Prostate gland (tissue), 2 donors: Measurements from ENCODE around the gene ASS1. TPM values are rescaled to one million over a fixed set of nuclear protein-coding genes. Genes with fewer than 3 reads are reported as not detected.

Source experiments
- DNase-seq: peaks from one replicate; pipeline ENCODE4 v3.0.0-alpha.2; 2019; ENCODE audit warnings: low spot score
- H3K27ac ChIP-seq, 2 donors: fragments of 200-600 bp; sonication (generic); 2 replicates each; pipeline ENCODE4 v1.5.1; 2017 to 2019
- H3K27me3 ChIP-seq: fragments of 200-600 bp; sonication (generic); replicated peaks from 2 replicates; pipeline ENCODE4 v1.5.1; 2019; ENCODE audit not compliant: insufficient read depth
- H3K36me3 ChIP-seq, 2 donors: fragments of 200-600 bp; sonication (generic); 1 replicate in 1 of 2; 2 replicates in 1 of 2; pipeline versions ENCODE4 v1.5.1 to v1.8.1; 2017 to 2019
- H3K4me1 ChIP-seq: fragments of 200-600 bp; sonication (generic); replicated peaks from 2 replicates; pipeline ENCODE4 v1.5.1; 2019
- H3K4me3 ChIP-seq, 2 donors: fragments of 200-600 bp; sonication (generic); 2 replicates each; pipeline ENCODE4 v1.5.1; 2017 to 2019
- H3K9me3 ChIP-seq: fragments of 200-600 bp; sonication (generic); 2 replicates; pipeline ENCODE4 v1.5.1; 2017
- POLR2A ChIP-seq: fragments of 450-650 bp; IDR thresholded peaks from one replicate; pipeline ENCODE4 v1.6.1; 2016; ENCODE audit warnings: antibody characterized with exemption, mild to moderate bottlenecking
- POLR2AphosphoS5 ChIP-seq: sonication (generic); formaldehyde crosslinking; IDR thresholded peaks from one replicate; pipeline ENCODE4 v1.6.1; 2017; ENCODE audit warnings: antibody characterized with exemption
- WGBS: methylation state at CpG from one replicate; pipeline ENCODE4 v1.1.5; 2018; 5-methylcytosine and 5-hydroxymethylcytosine counted together
- intact Hi-C: fragments of 100-400 bp; cut with DNase I; formaldehyde crosslinking; loops from one replicate; pipeline ENCODE4 v1.14.2; 2022
- total RNA-seq, 2 donors: library from RNA; depleted of rRNA; stranded (reverse); fragments of >200 nt; gene quantifications; one replicate each; pipeline ENCODE4 v1.1.0, GENCODE V29; 2016
- TF ChIP-seq, protein P1 (sequence below), 4 experiments: fragments of 200-600 bp in 2 of 4; fragments of 450-650 bp in 2 of 4; sonication (generic) in 2 of 4; IDR thresholded peaks; 1 replicate in 3 of 4; 2 replicates in 1 of 4; pipeline ENCODE4 v1.5.1; 2016 to 2019; ENCODE audit warnings: antibody characterized with exemption in 4 of 4, mild to moderate bottlenecking in 2 of 4, moderate library complexity in 2 of 4

ASS1 gene
- total RNA-seq, 2 donors from 2014 or later = 59.4 to 228 TPM

DNA sequence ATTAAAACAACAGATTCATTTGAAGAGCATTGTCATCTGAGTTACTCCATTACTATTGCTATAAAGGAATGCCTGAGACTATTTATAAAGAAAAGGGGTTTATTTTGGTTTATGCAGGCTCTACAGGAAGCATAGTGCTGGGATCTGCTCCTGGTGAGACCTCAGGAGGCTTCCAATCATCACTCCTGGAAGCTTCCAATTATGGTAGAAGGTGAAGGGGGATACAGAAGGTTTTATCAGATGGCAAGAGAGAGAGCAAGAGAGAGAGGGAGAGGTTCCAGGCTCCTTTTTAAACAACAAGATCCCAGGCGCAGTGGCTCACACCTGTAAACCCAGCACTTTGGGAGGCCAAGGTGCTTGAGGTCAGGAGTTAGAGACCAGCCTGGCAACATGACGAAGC lies 63.5 kb downstream of the ASS1 start:
- peaks cover 2% of the 10 kb centered on the region for H3K27me3 ChIP-seq
- no peak for DNase-seq
- no peak overlapping the region for H3K27ac ChIP-seq
- H3K9me3 ChIP-seq = no peaks in the 10 kb centered on the region
- no peak overlapping the region for H3K4me3 ChIP-seq
- intact Hi-C loops = no loop called here
- 38% methylated on average over 2 of the region's 2 CpGs for WGBS
- H3K36me3 ChIP-seq = no peaks in the 10 kb centered on the region
- TF ChIP-seq POLR2AphosphoS5 (no peak), POLR2A (no peak)
- TF ChIP-seq, protein P1, sequence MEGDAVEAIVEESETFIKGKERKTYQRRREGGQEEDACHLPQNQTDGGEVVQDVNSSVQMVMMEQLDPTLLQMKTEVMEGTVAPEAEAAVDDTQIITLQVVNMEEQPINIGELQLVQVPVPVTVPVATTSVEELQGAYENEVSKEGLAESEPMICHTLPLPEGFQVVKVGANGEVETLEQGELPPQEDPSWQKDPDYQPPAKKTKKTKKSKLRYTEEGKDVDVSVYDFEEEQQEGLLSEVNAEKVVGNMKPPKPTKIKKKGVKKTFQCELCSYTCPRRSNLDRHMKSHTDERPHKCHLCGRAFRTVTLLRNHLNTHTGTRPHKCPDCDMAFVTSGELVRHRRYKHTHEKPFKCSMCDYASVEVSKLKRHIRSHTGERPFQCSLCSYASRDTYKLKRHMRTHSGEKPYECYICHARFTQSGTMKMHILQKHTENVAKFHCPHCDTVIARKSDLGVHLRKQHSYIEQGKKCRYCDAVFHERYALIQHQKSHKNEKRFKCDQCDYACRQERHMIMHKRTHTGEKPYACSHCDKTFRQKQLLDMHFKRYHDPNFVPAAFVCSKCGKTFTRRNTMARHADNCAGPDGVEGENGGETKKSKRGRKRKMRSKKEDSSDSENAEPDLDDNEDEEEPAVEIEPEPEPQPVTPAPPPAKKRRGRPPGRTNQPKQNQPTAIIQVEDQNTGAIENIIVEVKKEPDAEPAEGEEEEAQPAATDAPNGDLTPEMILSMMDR (IDR thresholded peaks at IDR 0.05) = no peak
- no peaks in the 10 kb centered on the region for H3K4me1 ChIP-seq

DNA sequence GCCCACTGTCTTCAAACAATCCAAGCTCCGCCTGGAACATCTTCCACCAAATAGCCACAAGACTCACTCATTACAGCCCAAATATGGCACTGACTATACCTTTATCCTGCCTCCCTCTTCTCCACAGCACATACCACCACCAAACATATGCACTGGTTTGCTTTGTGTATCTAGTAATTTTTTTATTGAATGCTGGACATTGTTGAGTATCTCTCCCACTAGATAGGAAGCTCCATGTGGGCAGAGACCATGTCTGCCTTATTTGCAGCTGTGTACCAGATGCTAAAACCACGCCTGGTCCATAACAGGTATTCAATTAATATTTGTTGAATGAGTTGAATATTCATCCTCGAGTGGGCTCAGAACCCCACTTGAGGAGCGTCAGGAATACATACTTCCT lies 67.4 kb downstream of the ASS1 start:
- intact Hi-C loops = no loop called here
- Histone ChIP-seq H3K4me1 (no peaks in the 10 kb centered on the region), H3K9me3 (no peaks in the 10 kb centered on the region), H3K4me3 (no peak overlapping the region), H3K27ac (no peak overlapping the region), H3K27me3 (peaks cover 2% of the 10 kb centered on the region), H3K36me3 (no peaks in the 10 kb centered on the region)
- DNase-seq = no peak
- no peak for TF ChIP-seq POLR2AphosphoS5
- no peak for TF ChIP-seq POLR2A
- TF ChIP-seq, protein P1 (IDR thresholded peaks at IDR 0.05) = no peak
- 88% methylated on average over 4 of the region's 4 CpGs for WGBS

DNA sequence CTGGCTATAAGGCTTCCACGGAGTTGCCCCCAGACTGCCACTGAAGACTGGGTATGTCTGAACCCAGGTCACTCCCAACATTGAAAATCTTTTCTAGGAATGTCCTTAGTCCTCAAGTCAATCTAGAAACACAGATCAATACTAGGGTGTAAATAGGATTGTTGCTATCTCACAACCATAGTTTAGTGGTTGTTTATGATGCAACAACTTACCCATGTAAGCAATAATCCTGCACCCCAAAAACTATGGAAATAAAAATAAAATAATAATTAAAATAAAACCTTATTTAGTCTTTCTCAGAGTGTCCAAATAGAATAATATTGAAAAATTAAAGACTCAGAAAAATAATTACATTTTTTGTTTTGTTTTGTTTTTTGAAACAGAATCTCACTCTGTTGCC lies 68.3 kb downstream of the ASS1 start:
- Histone ChIP-seq H3K27ac (no peak overlapping the region), H3K9me3 (no peaks in the 10 kb centered on the region), H3K4me1 (no peaks in the 10 kb centered on the region), H3K36me3 (no peaks in the 10 kb centered on the region), H3K27me3 (peaks cover 2% of the 10 kb centered on the region), H3K4me3 (no peak overlapping the region)
- WGBS = 94% methylated on average over 1 of the region's 1 CpG
- TF ChIP-seq POLR2AphosphoS5 (no peak), POLR2A (no peak)
- TF ChIP-seq, protein P1 (IDR thresholded peaks at IDR 0.05) = no peak
- intact Hi-C loops = no loop called here
- no peak for DNase-seq

DNA sequence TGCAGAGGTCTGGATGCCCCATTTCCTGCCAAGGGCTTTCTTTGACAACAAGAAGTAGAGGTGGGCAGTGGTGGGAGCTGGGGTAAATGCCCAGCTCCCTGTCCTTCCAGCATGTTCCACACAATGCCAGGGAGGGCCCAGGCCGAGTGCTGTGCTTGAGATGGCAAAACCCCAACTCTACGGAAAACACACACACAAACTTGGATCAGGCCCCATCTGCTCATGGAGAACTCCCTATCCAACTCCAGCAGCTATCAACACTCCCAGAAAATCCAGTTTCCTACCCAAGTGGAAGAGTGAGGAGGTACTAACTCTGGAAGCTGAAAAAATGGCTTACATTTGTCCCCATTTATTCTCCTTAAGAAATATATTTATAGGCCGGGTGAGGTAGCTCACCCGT lies 73.5 kb downstream of the ASS1 start:
- Histone ChIP-seq H3K36me3 (no peaks in the 10 kb centered on the region), H3K27ac (no peak overlapping the region), H3K4me1 (no peaks in the 10 kb centered on the region), H3K4me3 (no peak overlapping the region), H3K9me3 (no peaks in the 10 kb centered on the region), H3K27me3 (no peaks in the 10 kb centered on the region)
- intact Hi-C loops = no loop called here
- DNase-seq = no peak
- WGBS = 69% methylated on average over 4 of the region's 4 CpGs
- TF ChIP-seq, protein P1 (IDR thresholded peaks at IDR 0.05) = no peak
- TF ChIP-seq POLR2AphosphoS5 = no peak
- no peak for TF ChIP-seq POLR2A

DNA sequence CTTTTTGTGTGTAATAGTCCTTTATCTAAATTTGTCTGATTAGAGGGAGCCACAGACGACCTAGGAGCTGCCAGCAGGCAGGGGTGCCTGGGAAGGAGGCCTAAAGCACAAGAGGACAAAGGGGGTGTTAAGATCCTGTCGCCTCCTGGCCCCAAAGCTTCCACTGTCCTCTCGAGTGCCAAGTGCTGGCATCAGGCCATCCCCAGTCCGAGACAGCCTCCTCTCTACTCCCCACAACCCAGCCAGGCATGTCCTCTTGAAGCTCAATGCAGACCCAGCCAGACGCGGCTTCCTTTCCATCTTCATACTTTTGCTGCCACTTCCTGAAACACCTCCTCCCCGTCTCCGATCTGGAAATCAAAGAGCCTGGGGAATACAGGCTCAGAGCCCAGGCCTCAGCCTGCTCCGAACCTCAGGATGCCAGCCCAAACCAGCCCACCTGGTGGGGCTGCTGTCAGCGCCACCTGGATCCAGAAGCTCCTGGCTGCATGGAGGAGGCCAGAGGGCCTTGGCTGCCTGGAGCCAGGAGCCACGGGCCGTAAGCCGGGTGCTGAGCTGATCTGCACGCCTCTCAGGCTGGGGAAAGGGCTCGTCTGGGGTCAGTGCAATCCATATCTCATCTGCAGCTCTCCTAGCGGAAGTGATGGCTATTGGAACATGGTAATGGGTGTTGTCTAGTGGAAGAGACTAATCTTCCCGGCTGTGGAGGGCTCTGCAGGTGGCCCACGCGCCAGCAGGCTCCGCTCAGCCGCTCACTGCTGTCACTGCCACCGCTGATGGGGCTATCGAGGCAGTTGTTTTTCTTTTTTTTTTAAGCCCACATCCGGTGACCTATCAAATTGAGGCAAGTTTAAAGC lies 74.4 kb downstream of the ASS1 start:
- no peak for DNase-seq
- H3K27ac ChIP-seq = no peak overlapping the region
- WGBS = 71% methylated on average over 24 of the region's 24 CpGs
- no peak overlapping the region for H3K4me3 ChIP-seq
- H3K36me3 ChIP-seq = no peaks in the 10 kb centered on the region
- TF ChIP-seq POLR2AphosphoS5 (no peak), POLR2A (no peak)
- H3K9me3 ChIP-seq = no peaks in the 10 kb centered on the region
- H3K4me1 ChIP-seq = no peaks in the 10 kb centered on the region
- intact Hi-C loops = no loop called here
- H3K27me3 ChIP-seq = no peaks in the 10 kb centered on the region
